ENCODE data around the gene CDCA4.

GRCh38 chr14:104982548-104983230 lies 38.2 kb downstream of the CDCA4 start:
- TF ChIP-seq RAD21 (conservative IDR thresholded peaks at IDR 0.05) = no peak
- no peak for TF ChIP-seq REST (IDR thresholded peaks at IDR 0.05; ENCODE audit: borderline replicate concordance)
- TF ChIP-seq MXI1 (conservative IDR thresholded peaks at IDR 0.05; ENCODE audit: poor library complexity, severe bottlenecking) = no peak
- TF ChIP-seq CTCF (IDR thresholded peaks at IDR 0.05; ENCODE audit: poor library complexity, severe bottlenecking) = no peak
- no peak for TF ChIP-seq TAF1 (IDR thresholded peaks at IDR 0.05; ENCODE audit: low read depth)

All from neural cell (in vitro differentiated cells).